ENCODE results near the gene ZMIZ1.

Gene ZMIZ1

GRCh38 chr10:79360499-79361342 is 292.0 kb downstream of the ZMIZ1 start:
- Histone ChIP-seq H3K4me1 (ENCODE audit: control insufficient read depth, low read depth, low read length) (no peaks in the 10 kb centered on the region), H3K27ac (ENCODE audit: low read depth, low read length) (no peak overlapping the region), H3K23ac (ENCODE audit: low read length) (no peak overlapping the region), H3K4me2 (ENCODE audit: low read length) (no peak overlapping the region), H3K9ac (ENCODE audit: low read length) (no peak overlapping the region), H3K36me3 (ENCODE audit: control insufficient read depth, insufficient read depth, low read length) (no peaks in the 10 kb centered on the region), H2BK120ac (ENCODE audit: low read depth, low read length) (no peak overlapping the region), H3K27me3 (ENCODE audit: insufficient read depth, low read length, poor library complexity) (no peaks in the 10 kb centered on the region), H3K18ac (ENCODE audit: low read length) (no peak overlapping the region), H3K79me1 (ENCODE audit: low read length) (no peaks in the 10 kb centered on the region), H2BK5ac (ENCODE audit: low read length) (no peak overlapping the region), H3K79me2 (ENCODE audit: control insufficient read depth, insufficient read depth, low read length) (no peaks in the 10 kb centered on the region), H2BK15ac (replicated peaks; ENCODE audit: low read depth) (no peak overlapping the region), H3K4ac (ENCODE audit: low read depth, low read length) (no peak overlapping the region), H3K56ac (ENCODE audit: low read length) (no peak overlapping the region), H4K5ac (ENCODE audit: low read length) (no peak overlapping the region), H3K4me3 (ENCODE audit: low read length) (no peak overlapping the region), H2AK5ac (ENCODE audit: low read length) (no peak overlapping the region), H4K8ac (ENCODE audit: low read depth, low read length) (no peak overlapping the region)
- no CpG with 5 or more reads among the region's 5 CpGs for WGBS (ENCODE audit: extremely low coverage, insufficient coverage, low lambda C conversion rate)
- no peak for DNase-seq

- no peak overlapping the region for H3K4ac ChIP-seq (ENCODE audit: low read depth, low read length)
- no CpG with 5 or more reads among the region's 4 CpGs for WGBS (ENCODE audit: extremely low coverage, insufficient coverage, low lambda C conversion rate)
- no peak overlapping the region for H3K9ac ChIP-seq (ENCODE audit: low read length)
- no peak overlapping the region for H3K23ac ChIP-seq (ENCODE audit: low read length)
- DNase-seq, result no peak
- no peaks in the 10 kb centered on the region for H3K27me3 ChIP-seq (ENCODE audit: insufficient read depth, low read length, poor library complexity)
- no peaks in the 10 kb centered on the region for H3K4me1 ChIP-seq (ENCODE audit: control insufficient read depth, low read depth, low read length)
- H3K27ac ChIP-seq (ENCODE audit: low read depth, low read length), result no peak overlapping the region
- no peak overlapping the region for H4K5ac ChIP-seq (ENCODE audit: low read length)
- no peaks in the 10 kb centered on the region for H3K79me2 ChIP-seq (ENCODE audit: control insufficient read depth, insufficient read depth, low read length)
- H3K4me2 ChIP-seq (ENCODE audit: low read length), result no peak overlapping the region
- no peak overlapping the region for H3K4me3 ChIP-seq (ENCODE audit: low read length)
- no peak overlapping the region for H2BK120ac ChIP-seq (ENCODE audit: low read depth, low read length)
- H2BK15ac ChIP-seq (replicated peaks; ENCODE audit: low read depth), result no peak overlapping the region
- H3K79me1 ChIP-seq (ENCODE audit: low read length), result no peaks in the 10 kb centered on the region
- H2BK5ac ChIP-seq (ENCODE audit: low read length), result no peak overlapping the region
- no peaks in the 10 kb centered on the region for H3K36me3 ChIP-seq (ENCODE audit: control insufficient read depth, insufficient read depth, low read length)
- no peak overlapping the region for H3K18ac ChIP-seq (ENCODE audit: low read length)
- no peak overlapping the region for H4K8ac ChIP-seq (ENCODE audit: low read depth, low read length)
- H2AK5ac ChIP-seq (ENCODE audit: low read length), result no peak overlapping the region
- H3K56ac ChIP-seq (ENCODE audit: low read length), result no peak overlapping the region
These were observed 293.1 kb downstream of the ZMIZ1 start for GRCh38 chr10:79361726-79362397.

Measured in mesendoderm (in vitro differentiated cells).